HTR-8/SVneo (cell line): ENCODE results near the gene PIK3C2B.
"Not testable (repeated sequence)": the region's sequence is repeated elsewhere in the genome, so short reads cannot be mapped to it uniquely, and the experiment has no call there.

Experiments
- DNase-seq: peaks from one replicate; pipeline ENCODE4 v3.0.0; 2011; ENCODE audit warnings: low spot score, mixed read lengths; ENCODE audit not compliant: insufficient read length
- FAIRE-seq: peaks from 2 replicates; lab custom pipeline; 2011; peaks lifted over from hg19 to GRCh38; lab: Jason Lieb, UNC

PIK3C2B gene

GRCh38 chr1:204494281-204495077, at the start of gene PIK3C2B:
PIK3C2B (minus strand) TSS chr1:204494805; CDS start chr1:204469802, 25,003 bp downstream.
- FAIRE-seq (peak; percentile 73), DNase-seq (peak; percentile 87)

- no peak for FAIRE-seq
- no peak for DNase-seq
These were observed 49.7 kb upstream of the PIK3C2B start for GRCh38 chr1:204544321-204544720.

GRCh38 chr1:204541626-204542025, 47.0 kb upstream of the PIK3C2B start:
- no peak for DNase-seq
- FAIRE-seq, result no peak

- no peak for FAIRE-seq
- DNase-seq, result no peak
These were observed 38.2 kb upstream of the PIK3C2B start for GRCh38 chr1:204532832-204533231.

- FAIRE-seq, result no peak
These were observed 36.3 kb upstream of the PIK3C2B start for GRCh38 chr1:204530932-204531331.

GRCh38 chr1:204529371-204529895, 34.8 kb upstream of the PIK3C2B start:
- FAIRE-seq (no peak), DNase-seq (no peak)

More at GRCh38 chr1:204530932-204531331, 36.3 kb upstream of the PIK3C2B start:
- no peak for DNase-seq

- DNase-seq (no peak), FAIRE-seq (no peak)
These were observed 34.1 kb upstream of the PIK3C2B start for GRCh38 chr1:204528677-204529076.

- no peak for DNase-seq
- no peak for FAIRE-seq
These were observed 33.6 kb upstream of the PIK3C2B start for GRCh38 chr1:204528241-204528640.

- no peak for FAIRE-seq
- DNase-seq, result no peak
These were observed 30.4 kb upstream of the PIK3C2B start for GRCh38 chr1:204524986-204525385.

- DNase-seq (no peak), FAIRE-seq (no peak)
These were observed 29.1 kb upstream of the PIK3C2B start for GRCh38 chr1:204523605-204524215.

GRCh38 chr1:204521941-204522521, 27.4 kb upstream of the PIK3C2B start:
- DNase-seq, FAIRE-seq: not testable (repeated sequence)

- FAIRE-seq, result no peak
- no peak for DNase-seq
These were observed 26.5 kb upstream of the PIK3C2B start for GRCh38 chr1:204520834-204521709.

- FAIRE-seq, DNase-seq: not testable (repeated sequence)
These were observed 22.8 kb upstream of the PIK3C2B start for GRCh38 chr1:204517382-204517781.

GRCh38 chr1:204516180-204516879, 21.7 kb upstream of the PIK3C2B start, which contains the start of gene MDM4:
MDM4 (plus strand) TSS chr1:204516406; CDS start chr1:204525519, 9,113 bp downstream.
- peak; percentile 96 for DNase-seq
- no peak for FAIRE-seq

- FAIRE-seq, result no peak
- no peak for DNase-seq
These were observed 20.2 kb upstream of the PIK3C2B start for GRCh38 chr1:204514828-204515227.

- FAIRE-seq, result no peak
- DNase-seq, result no peak
These were observed 18.6 kb upstream of the PIK3C2B start for GRCh38 chr1:204513117-204513716.

GRCh38 chr1:204511366-204511765, 16.8 kb upstream of the PIK3C2B start:
- no peak for DNase-seq
- no peak for FAIRE-seq

GRCh38 chr1:204509186-204509635, 14.6 kb upstream of the PIK3C2B start:
- no peak for FAIRE-seq

More at GRCh38 chr1:204509186-204509635, 14.6 kb upstream of the PIK3C2B start:
- DNase-seq, result no peak
